ENCODE data around the gene GATC. TPM values are rescaled to one million over a fixed set of nuclear protein-coding genes. Genes with fewer than 3 reads are reported as not detected.

Gene GATC
- polyA plus RNA-seq, 4 donors = 23.5 to 36.0 (median 35.3) TPM

DNA sequence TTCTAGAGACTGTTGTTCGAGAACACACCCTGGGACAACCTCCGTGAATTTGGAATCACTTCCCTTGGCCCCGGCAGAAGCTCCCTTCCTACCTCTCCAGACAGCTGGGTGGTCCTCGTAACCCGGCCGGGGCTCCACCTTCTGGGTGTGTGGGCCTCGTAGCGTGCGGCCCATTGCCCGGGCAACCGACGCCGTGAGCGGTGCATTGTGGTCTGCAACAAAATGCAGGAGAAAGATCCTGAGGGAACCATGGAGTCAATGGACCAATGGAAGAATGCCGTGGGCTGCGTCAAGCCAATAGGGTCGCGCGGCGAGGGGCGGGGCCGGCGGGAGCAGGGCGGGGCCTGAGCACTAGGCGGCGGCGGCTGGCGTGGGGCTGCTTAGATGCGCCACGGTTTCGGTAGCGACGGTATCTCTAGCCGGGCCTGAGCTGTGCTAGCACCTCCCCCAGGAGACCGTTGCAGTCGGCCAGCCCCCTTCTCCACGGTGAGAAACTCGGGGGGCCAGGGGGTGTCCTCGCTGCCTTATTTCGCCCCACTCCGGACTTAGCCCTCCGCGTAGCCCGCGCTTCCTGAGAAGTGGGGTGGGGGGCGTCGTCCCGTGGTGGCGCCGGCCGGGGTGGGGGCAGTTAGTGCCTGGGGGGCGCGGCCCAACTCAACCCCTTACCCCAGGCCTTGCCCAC is 49.6 kb downstream of the GATC start, which contains the start of gene DYNLL1:
DYNLL1 (plus strand) TSS at position 383 of the 682 bp plus-strand sequence. CDS start 309 bp downstream, outside the sequence.
- DNase-seq (ENCODE audit: low read depth in 4 of 4, low spot score in 3 of 4) = peak; percentile 91 to 95 (median 94)

DNA sequence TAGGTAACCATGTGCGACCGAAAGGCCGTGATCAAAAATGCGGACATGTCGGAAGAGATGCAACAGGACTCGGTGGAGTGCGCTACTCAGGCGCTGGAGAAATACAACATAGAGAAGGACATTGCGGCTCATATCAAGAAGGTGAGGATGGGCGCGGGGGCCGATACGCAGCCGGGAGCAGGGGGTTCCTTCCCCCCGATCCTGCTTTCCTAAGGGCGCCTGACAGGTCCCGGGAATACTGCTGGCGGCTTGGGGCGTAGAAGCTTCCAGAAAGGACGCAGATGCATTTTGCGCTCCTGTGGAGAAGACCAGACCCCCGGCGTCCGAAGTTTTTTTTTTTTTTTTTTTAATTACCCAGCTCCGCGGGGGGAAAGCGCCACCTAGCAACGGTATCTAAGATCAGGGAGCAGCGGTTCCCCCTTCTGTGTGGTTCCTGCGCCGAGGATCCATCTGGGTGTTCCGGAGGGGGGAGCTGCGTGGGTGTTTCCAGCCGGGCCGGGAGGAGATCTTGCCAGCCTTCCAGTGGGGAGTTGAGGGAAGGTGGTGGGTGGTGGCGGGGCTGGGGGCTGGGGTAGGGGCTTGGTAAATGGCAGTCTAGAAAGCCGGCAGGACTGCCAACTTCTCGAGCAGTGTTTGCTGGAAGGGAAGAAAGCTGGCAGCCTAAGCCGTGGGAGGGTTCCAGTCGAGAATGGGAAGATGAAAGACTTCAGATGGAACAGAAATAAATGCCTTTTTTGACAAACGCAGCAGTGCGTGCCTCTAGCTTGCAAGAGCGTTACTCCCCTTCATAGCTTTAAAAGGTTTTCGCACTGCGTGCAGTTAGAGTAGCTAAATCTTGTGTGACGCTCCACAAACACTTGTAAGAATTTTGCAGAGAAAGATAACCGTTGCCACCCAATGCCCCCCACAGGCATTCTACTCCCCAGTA is 50.4 kb downstream of the GATC start:
- DNase-seq (ENCODE audit: low read depth in 4 of 4, low spot score in 3 of 4) = peak in 1 of 4 donors; percentile 38

DNA sequence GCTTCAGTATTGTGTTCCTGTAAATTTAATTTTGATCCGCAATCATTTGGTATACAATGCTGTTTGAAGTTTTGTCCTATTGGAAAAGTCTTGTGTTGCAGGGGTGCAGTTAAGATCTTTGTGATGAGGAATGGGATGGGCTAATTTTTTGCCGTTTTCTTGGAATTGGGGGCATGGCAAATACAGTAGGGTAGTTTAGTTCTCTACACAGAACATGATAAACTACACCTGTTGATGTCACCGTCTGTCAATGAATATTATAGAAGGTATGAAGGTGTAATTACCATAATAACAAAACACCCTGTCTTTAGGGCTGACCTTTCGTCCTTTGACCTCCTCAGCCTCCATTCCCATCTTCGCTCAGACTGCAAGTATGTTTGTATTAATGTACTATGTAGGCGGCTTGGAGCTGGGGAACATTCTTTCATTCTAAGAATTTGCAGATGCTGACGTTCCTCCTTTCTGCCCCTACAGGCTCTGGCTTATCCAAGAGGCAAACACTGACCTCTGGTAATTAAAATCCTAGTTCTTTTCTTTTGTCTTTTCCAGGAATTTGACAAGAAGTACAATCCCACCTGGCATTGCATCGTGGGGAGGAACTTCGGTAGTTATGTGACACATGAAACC is 51.4 kb downstream of the GATC start:
- DNase-seq (ENCODE audit: low read depth in 4 of 4, low spot score in 3 of 4) = no peak

- DNase-seq (ENCODE audit: low read depth in 4 of 4, low spot score in 3 of 4) = no peak
These were observed 52.7 kb downstream of the GATC start for GRCh38 chr12:120498870-120499515.

GRCh38 chr12:120500581-120500980 is 54.3 kb downstream of the GATC start:
- no peak for DNase-seq (ENCODE audit: low read depth in 4 of 4, low spot score in 3 of 4)

GRCh38 chr12:120504587-120504986 is 58.3 kb downstream of the GATC start:
- DNase-seq (ENCODE audit: low read depth in 4 of 4, low spot score in 3 of 4) = no peak

DNA sequence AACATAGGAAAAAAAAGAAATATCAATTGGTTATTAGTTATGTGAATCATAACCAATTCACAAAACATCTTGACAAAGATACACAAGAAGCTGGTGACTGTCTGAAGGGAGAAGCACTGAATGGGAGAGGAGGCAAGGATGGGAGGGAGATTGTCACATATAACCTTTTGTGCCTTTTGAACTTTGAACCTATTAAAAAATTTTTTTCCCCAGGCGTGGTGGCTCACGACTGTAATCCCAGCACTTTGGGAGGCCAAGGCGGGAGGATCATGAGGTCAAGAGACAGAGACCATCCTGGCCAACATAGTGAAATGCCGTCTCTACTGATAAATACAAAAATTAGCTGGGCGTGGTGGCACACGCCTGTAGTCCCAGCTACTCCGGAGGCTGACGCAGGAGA is 62.3 kb downstream of the GATC start:
- no peak for DNase-seq (ENCODE audit: low read depth in 4 of 4, low spot score in 3 of 4)

Other genes with a start within 250 kb of the GATC start
- gene RPLP0, start 245.3 kb upstream of the GATC start, polyA plus RNA-seq (ENCODE audit: insufficient read length in 4 of 4) = 1,000 to 10,000 TPM; 2,639 to 2,878 (median 2,698) TPM
- 10 to 100 TPM; 56.8 to 81.1 (median 64.3) TPM for gene PXN, start 180.7 kb upstream of the GATC start, polyA plus RNA-seq (ENCODE audit: insufficient read length in 4 of 4)
- not detected for gene RNU4-2, start 154.5 kb upstream of the GATC start, polyA plus RNA-seq (ENCODE audit: insufficient read length in 4 of 4)
- gene RNU4-1, start 153.2 kb upstream of the GATC start, polyA plus RNA-seq (ENCODE audit: insufficient read length in 4 of 4) = not detected
- gene SIRT4, start 144.1 kb upstream of the GATC start, polyA plus RNA-seq (ENCODE audit: insufficient read length in 4 of 4) = 1 to 10 TPM; 3.3 to 4.6 (median 4.1) TPM
- under 1 TPM in 3 of 4 donors, not detected in 1; 0.33 to 0.59 (median 0.46) TPM for gene PLA2G1B, start 118.7 kb upstream of the GATC start, polyA plus RNA-seq (ENCODE audit: insufficient read length in 4 of 4)
- gene MSI1, start 77.3 kb upstream of the GATC start, polyA plus RNA-seq (ENCODE audit: insufficient read length in 4 of 4) = 10 to 100 TPM in 3 of 4 donors, 1 to 10 TPM in 1; 8.9 to 30.0 (median 22.9) TPM
- gene COX6A1, start 8.3 kb upstream of the GATC start, polyA plus RNA-seq (ENCODE audit: insufficient read length in 4 of 4) = 100 to 1,000 TPM; 177 to 336 (median 300) TPM
- gene TRIAP1, start 60 bp upstream of the GATC start, polyA plus RNA-seq (ENCODE audit: insufficient read length in 4 of 4) = 10 to 100 TPM; 28.0 to 48.6 (median 41.9) TPM
- 100 to 1,000 TPM; 165 to 255 (median 212) TPM for gene SRSF9, start 23.3 kb downstream of the GATC start, polyA plus RNA-seq (ENCODE audit: insufficient read length in 4 of 4)
- 100 to 1,000 TPM; 450 to 544 (median 503) TPM for gene DYNLL1, start 49.7 kb downstream of the GATC start, polyA plus RNA-seq (ENCODE audit: insufficient read length in 4 of 4)
- 10 to 100 TPM; 34.8 to 70.0 (median 64.7) TPM for gene COQ5, start 82.7 kb downstream of the GATC start, polyA plus RNA-seq (ENCODE audit: insufficient read length in 4 of 4)
- 100 to 1,000 TPM; 167 to 293 (median 198) TPM for gene RNF10, start 87.9 kb downstream of the GATC start, polyA plus RNA-seq (ENCODE audit: insufficient read length in 4 of 4)
- gene POP5, start 135.0 kb downstream of the GATC start, polyA plus RNA-seq (ENCODE audit: insufficient read length in 4 of 4) = 10 to 100 TPM; 32.9 to 57.6 (median 45.6) TPM
- gene CABP1, start 194.2 kb downstream of the GATC start, polyA plus RNA-seq (ENCODE audit: insufficient read length in 4 of 4) = 1 to 10 TPM; 2.3 to 6.6 (median 4.9) TPM
- gene MLEC, start 240.7 kb downstream of the GATC start, polyA plus RNA-seq (ENCODE audit: insufficient read length in 4 of 4) = 100 to 1,000 TPM; 119 to 199 (median 153) TPM